ENCODE data around the gene GPRIN2. TPM values are rescaled to one million over a fixed set of nuclear protein-coding genes. Genes with fewer than 3 reads are reported as not detected.

Gene GPRIN2
- polyA plus RNA-seq, 1 of the 3 experiments (the other 2 are of a cell fraction) = 0.03 TPM

GRCh38 chr10:46520381-46520780 is 36.1 kb downstream of the GPRIN2 start:
- 87% methylated on average over 5 of the region's 5 CpGs for WGBS (ENCODE audit: low lambda C conversion rate)
- Histone ChIP-seq H3K9me2 (no peaks in the 10 kb centered on the region), H3F3A (replicated peaks; ENCODE audit: insufficient read depth) (peaks cover 13% of the 10 kb centered on the region), H3K9ac (no peak overlapping the region), H3K36me3 (replicated peaks in 1 of 2; ENCODE audit: control insufficient read depth in 1 of 2, insufficient read depth in 2 of 2, low read length in 1 of 2) (no peaks in the 10 kb centered on the region), H3K79me2 (ENCODE audit: insufficient read depth) (no peaks in the 10 kb centered on the region), H3K4me1 (ENCODE audit: control insufficient read depth in 1 of 2, insufficient read depth in 2 of 2, low read depth in 1 of 2, low read length in 1 of 2) (peaks cover 22 to 24% of the 10 kb centered on the region in 2 experiments; a peak in 3 of 4 replicates), H3K4me2 (no peak overlapping the region), H4K20me1 (ENCODE audit: insufficient read depth) (no peaks in the 10 kb centered on the region), H3K27ac (ENCODE audit: low read depth in 2 of 2, low read length in 1 of 2) (no peak overlapping the region), H3K9me3 (no peaks in the 10 kb centered on the region), H3K4me3 (ENCODE audit: low read depth in 2 of 2, low read length in 1 of 2) (no peak overlapping the region), H3K27me3 (ENCODE audit: insufficient read depth) (no peaks in the 10 kb centered on the region), H2AFZ (ENCODE audit: low read depth) (no peak overlapping the region)
- POLR2A ChIA-PET = no interaction called here
- DNase-seq = no peak
- CTCF ChIA-PET = interaction anchor here (1.0 kb wide), 1 partner anchor 291 kb away, joined by 3 read pairs; no protein-coding TSS in a partner anchor
- TF ChIP-seq YY1 (IDR thresholded peaks at IDR 0.05; ENCODE audit: low read depth) = no peak
- 0 out of 2 replicates have a peak, but pooled peaks have one; percentile 5 for TF ChIP-seq FOXJ3 (CRISPR knock-in tag; IDR thresholded peaks at IDR 0.05)
- TF ChIP-seq EZH2phosphoT487 (IDR thresholded peaks at IDR 0.05; ENCODE audit: borderline replicate concordance, low read depth) = no peak
- TF ChIP-seq REST (IDR thresholded peaks at IDR 0.05; ENCODE audit: low read depth, low read length) = no peak
- no peak for TF ChIP-seq SIN3A (IDR thresholded peaks at IDR 0.05; ENCODE audit: borderline replicate concordance, low read depth, low read length)
- no peak for TF ChIP-seq ZBTB33 (IDR thresholded peaks at IDR 0.05; ENCODE audit: borderline replicate concordance, low read depth)
- no peak for TF ChIP-seq GABPA (IDR thresholded peaks at IDR 0.05; ENCODE audit: low read depth)

- WGBS (ENCODE audit: low lambda C conversion rate) = 85% methylated on average over 6 of the region's 6 CpGs
- CTCF ChIA-PET = no interaction called here
- H3K27me3 ChIP-seq (ENCODE audit: insufficient read depth) = no peaks in the 10 kb centered on the region
- no peaks in the 10 kb centered on the region for H3K9me2 ChIP-seq
- H3F3A ChIP-seq (replicated peaks; ENCODE audit: insufficient read depth) = peaks cover 3% of the 10 kb centered on the region
- DNase-seq = no peak
- H3K27ac ChIP-seq (ENCODE audit: low read depth in 2 of 2, low read length in 1 of 2) = no peak overlapping the region
- H3K4me1 ChIP-seq (ENCODE audit: control insufficient read depth in 1 of 2, insufficient read depth in 2 of 2, low read depth in 1 of 2, low read length in 1 of 2) = peaks cover 3 to 8% of the 10 kb centered on the region in 2 experiments; a peak in 2 of 4 replicates
- no peak overlapping the region for H3K9ac ChIP-seq
- no peak overlapping the region for H2AFZ ChIP-seq (ENCODE audit: low read depth)
- H3K4me2 ChIP-seq = no peak overlapping the region
- H4K20me1 ChIP-seq (ENCODE audit: insufficient read depth) = no peaks in the 10 kb centered on the region
- POLR2A ChIA-PET = no interaction called here
- no peaks in the 10 kb centered on the region for H3K9me3 ChIP-seq
- H3K79me2 ChIP-seq (ENCODE audit: insufficient read depth) = no peaks in the 10 kb centered on the region
- H3K36me3 ChIP-seq (replicated peaks in 1 of 2; ENCODE audit: control insufficient read depth in 1 of 2, insufficient read depth in 2 of 2, low read length in 1 of 2) = no peaks in the 10 kb centered on the region
- H3K4me3 ChIP-seq (ENCODE audit: low read depth in 2 of 2, low read length in 1 of 2) = no peak overlapping the region
- TF ChIP-seq CTCF (IDR thresholded peaks at IDR 0.05) = no peak
- TF ChIP-seq RXRA (IDR thresholded peaks at IDR 0.05; ENCODE audit: borderline replicate concordance, low read depth) = no peak
- TF ChIP-seq REST (IDR thresholded peaks at IDR 0.05; ENCODE audit: low read depth, low read length) = no peak
- TF ChIP-seq EP300 (IDR thresholded peaks at IDR 0.05; ENCODE audit: borderline replicate concordance in 1 of 2, low read depth in 1 of 2, low read length in 1 of 2) = no peak
- TF ChIP-seq ZBTB33 (IDR thresholded peaks at IDR 0.05; ENCODE audit: borderline replicate concordance, low read depth) = no peak
- no peak for TF ChIP-seq FOXJ3 (CRISPR knock-in tag; IDR thresholded peaks at IDR 0.05)
Measured at GRCh38 chr10:46518028-46518725, 38.3 kb downstream of the GPRIN2 start.

Measured in SK-N-SH (cell line).